ENCODE measurements around the gene GCG. TPM values are rescaled to one million over a fixed set of nuclear protein-coding genes. Genes with fewer than 3 reads are reported as not detected.
A peak's percentile ranks its signal among the peaks of the same experiment; 100 is the strongest.

GCG gene
- total and polyA plus RNA-seq, 10 donors, result 0.21 to 0.28 TPM; not detected in 8

GRCh38 chr2:162113776-162114168 is 38.3 kb downstream of the GCG start:
- Histone ChIP-seq H3K4me3 (no peak overlapping the region), H3K4me1 (peaks cover 0 to 24% (median 4%) of the 10 kb centered on the region in 6 donors), H3K9me3 (peaks cover 0 to 9% (median 5%) of the 10 kb centered on the region in 8 donors), H3K27me3 (replicated peaks in 1 of 7) (no peaks in the 10 kb centered on the region), H3K36me3 (no peaks in the 10 kb centered on the region), H3K27ac (no peak overlapping the region)
- 62 to 76% (median 73%) methylated on average over 1 of the region's 1 CpG for WGBS, 5 donors
- intact Hi-C loops (cut with DNase I; ENCODE audit: low total_unique reads), result no loop called here
- no peak for DNase-seq
- TF ChIP-seq CTCF (IDR thresholded peaks at IDR 0.05 in 8 of 11, conservative IDR thresholded peaks at IDR 0.05 in 3 of 11), result no peak

- intact Hi-C loops (cut with DNase I; ENCODE audit: low total_unique reads), result no loop called here
- WGBS, 5 donors, result 80 to 90% (median 88%) methylated on average over 3 of the region's 3 CpGs
Observed at GRCh38 chr2:162113088-162113775, 38.8 kb downstream of the GCG start.

GRCh38 chr2:162111958-162112850 is 39.8 kb downstream of the GCG start:
- DNase-seq, result no peak
- no peaks in the 10 kb centered on the region for H3K36me3 ChIP-seq
- WGBS, 5 donors, result 77 to 91% (median 85%) methylated on average over 5 of the region's 5 CpGs
- H3K9me3 ChIP-seq, result peaks cover 0 to 9% (median 5%) of the 10 kb centered on the region in 8 donors
- no peak overlapping the region for H3K4me3 ChIP-seq
- no peak overlapping the region for H3K27ac ChIP-seq
- intact Hi-C loops (cut with DNase I; ENCODE audit: low total_unique reads), result no loop called here
- H3K27me3 ChIP-seq (replicated peaks in 1 of 7), result no peaks in the 10 kb centered on the region
- peaks cover 0 to 19% (median 3%) of the 10 kb centered on the region in 6 donors for H3K4me1 ChIP-seq
- TF ChIP-seq POLR2A (IDR thresholded peaks at IDR 0.05) (no peak), POLR2AphosphoS5 (IDR thresholded peaks at IDR 0.05) (no peak), CTCF (IDR thresholded peaks at IDR 0.05 in 8 of 11, conservative IDR thresholded peaks at IDR 0.05 in 3 of 11) (no peak)

More at GRCh38 chr2:162113088-162113775, 38.8 kb downstream of the GCG start:
- Histone ChIP-seq H3K4me1 (peaks cover 0 to 20% (median 3%) of the 10 kb centered on the region in 6 donors), H3K27me3 (replicated peaks in 1 of 7) (no peaks in the 10 kb centered on the region), H3K36me3 (no peaks in the 10 kb centered on the region), H3K9me3 (peaks cover 0 to 9% (median 5%) of the 10 kb centered on the region in 8 donors), H3K4me3 (no peak overlapping the region), H3K27ac (no peak overlapping the region)
- no peak for DNase-seq
- no peak for TF ChIP-seq POLR2A (IDR thresholded peaks at IDR 0.05)
- no peak for TF ChIP-seq POLR2AphosphoS5 (IDR thresholded peaks at IDR 0.05)

- peak overlapping the region in 1 of 8 donors; percentile 0 for H3K27ac ChIP-seq
- intact Hi-C loops (cut with DNase I; ENCODE audit: low total_unique reads), result no loop called here
- H3K36me3 ChIP-seq, result no peaks in the 10 kb centered on the region
- H3K27me3 ChIP-seq (replicated peaks in 1 of 7), result no peaks in the 10 kb centered on the region
- no peak for DNase-seq
- 70 to 89% (median 81%) methylated on average over 4 of the region's 4 CpGs for WGBS, 5 donors
- no peaks in the 10 kb centered on the region for H3K9me3 ChIP-seq
- no peak for TF ChIP-seq CTCF (IDR thresholded peaks at IDR 0.05 in 8 of 11, conservative IDR thresholded peaks at IDR 0.05 in 3 of 11)
- TF ChIP-seq POLR2AphosphoS5 (IDR thresholded peaks at IDR 0.05), result no peak
- TF ChIP-seq POLR2A (IDR thresholded peaks at IDR 0.05), result no peak
- no peak overlapping the region for H3K4me3 ChIP-seq
- peaks cover 0 to 2% (median 0%) of the 10 kb centered on the region in 6 donors for H3K4me1 ChIP-seq
Observed at GRCh38 chr2:162107361-162107901, 44.6 kb downstream of the GCG start.
